Measurements from ENCODE around the gene CELA3B.
"Not testable (repeated sequence)": the region's sequence is repeated elsewhere in the genome, so short reads cannot be mapped to it uniquely, and the experiment has no call there.

CELA3B gene

GRCh38 chr1:21956720-21957552 is 19.9 kb upstream of the CELA3B start:
- H3K36me3 Mint-ChIP-seq (ENCODE audit: low read depth): no peaks in the 10 kb centered on the region
- peak overlapping the region; percentile 85 for H3K27ac Mint-ChIP-seq
- no peaks in the 10 kb centered on the region for H3K27me3 Mint-ChIP-seq (ENCODE audit: low read depth)
- H3K9me3 Mint-ChIP-seq: no peaks in the 10 kb centered on the region
- H3K4me1 Mint-ChIP-seq (ENCODE audit: low read depth): peaks cover 18% of the 10 kb centered on the region
- H3K4me3 Mint-ChIP-seq: peak overlapping the region; percentile 30

DNA sequence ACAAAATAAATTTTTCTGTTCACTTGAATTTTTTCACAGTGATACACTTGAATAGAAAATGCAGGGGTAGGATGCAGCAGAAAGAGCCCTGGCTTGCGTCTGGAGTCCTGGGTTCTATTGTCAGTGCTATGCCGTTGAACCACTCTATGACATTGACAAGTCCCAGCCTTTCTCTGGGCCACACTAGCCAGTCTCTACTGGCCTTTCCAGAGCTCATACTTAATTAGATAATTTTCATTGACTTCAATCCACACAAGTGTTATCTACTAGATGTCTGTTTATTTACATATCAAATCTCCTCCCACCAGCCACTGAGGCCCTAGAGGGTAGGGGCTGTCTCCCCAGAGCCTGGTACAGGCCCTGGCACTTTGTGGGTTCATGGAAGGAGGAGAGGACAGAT is 15.5 kb upstream of the CELA3B start:
- peaks cover 22% of the 10 kb centered on the region for H3K4me1 Mint-ChIP-seq (ENCODE audit: low read depth)
- no peaks in the 10 kb centered on the region for H3K27me3 Mint-ChIP-seq (ENCODE audit: low read depth)
- no peaks in the 10 kb centered on the region for H3K9me3 Mint-ChIP-seq
- no peaks in the 10 kb centered on the region for H3K36me3 Mint-ChIP-seq (ENCODE audit: low read depth)
- H3K4me3 Mint-ChIP-seq: no peak overlapping the region
- no peak overlapping the region for H3K27ac Mint-ChIP-seq

GRCh38 chr1:21961799-21962198 is 15.0 kb upstream of the CELA3B start:
- no peaks in the 10 kb centered on the region for H3K9me3 Mint-ChIP-seq
- no peaks in the 10 kb centered on the region for H3K27me3 Mint-ChIP-seq (ENCODE audit: low read depth)
- peaks cover 17% of the 10 kb centered on the region for H3K4me1 Mint-ChIP-seq (ENCODE audit: low read depth)
- no peaks in the 10 kb centered on the region for H3K36me3 Mint-ChIP-seq (ENCODE audit: low read depth)
- H3K4me3 Mint-ChIP-seq: no peak overlapping the region
- H3K27ac Mint-ChIP-seq: no peak overlapping the region

- H3K36me3 Mint-ChIP-seq (ENCODE audit: low read depth): no peaks in the 10 kb centered on the region
- no peaks in the 10 kb centered on the region for H3K9me3 Mint-ChIP-seq
- H3K4me1 Mint-ChIP-seq (ENCODE audit: low read depth): peaks cover 4% of the 10 kb centered on the region
- H3K27me3 Mint-ChIP-seq (ENCODE audit: low read depth): peaks cover 2% of the 10 kb centered on the region
- H3K4me3 Mint-ChIP-seq: no peak overlapping the region
- H3K27ac Mint-ChIP-seq: no peak overlapping the region
Measured at GRCh38 chr1:21963477-21964217, 13.2 kb upstream of the CELA3B start.

- peaks cover 4% of the 10 kb centered on the region for H3K4me1 Mint-ChIP-seq (ENCODE audit: low read depth)
- no peaks in the 10 kb centered on the region for H3K9me3 Mint-ChIP-seq
- no peak overlapping the region for H3K27ac Mint-ChIP-seq
- peaks cover 4% of the 10 kb centered on the region for H3K27me3 Mint-ChIP-seq (ENCODE audit: low read depth)
- H3K4me3 Mint-ChIP-seq: no peak overlapping the region
- H3K36me3 Mint-ChIP-seq (ENCODE audit: low read depth): no peaks in the 10 kb centered on the region
Measured at GRCh38 chr1:21966247-21967000, 10.4 kb upstream of the CELA3B start.

GRCh38 chr1:21967216-21967615 is 9.6 kb upstream of the CELA3B start:
- H3K4me3 Mint-ChIP-seq; H3K36me3 Mint-ChIP-seq (ENCODE audit: low read depth); H3K27me3 Mint-ChIP-seq (ENCODE audit: low read depth); H3K27ac Mint-ChIP-seq; H3K9me3 Mint-ChIP-seq; H3K4me1 Mint-ChIP-seq (ENCODE audit: low read depth): not testable (repeated sequence)

GRCh38 chr1:21969066-21969465 is 7.8 kb upstream of the CELA3B start:
- H3K27ac Mint-ChIP-seq; H3K4me3 Mint-ChIP-seq; H3K27me3 Mint-ChIP-seq (ENCODE audit: low read depth); H3K9me3 Mint-ChIP-seq; H3K4me1 Mint-ChIP-seq (ENCODE audit: low read depth); H3K36me3 Mint-ChIP-seq (ENCODE audit: low read depth): not testable (repeated sequence)

GRCh38 chr1:21970523-21970922 is 6.3 kb upstream of the CELA3B start:
- H3K9me3 Mint-ChIP-seq; H3K4me3 Mint-ChIP-seq; H3K27me3 Mint-ChIP-seq (ENCODE audit: low read depth); H3K27ac Mint-ChIP-seq; H3K4me1 Mint-ChIP-seq (ENCODE audit: low read depth); H3K36me3 Mint-ChIP-seq (ENCODE audit: low read depth): not testable (repeated sequence)

- H3K27me3 Mint-ChIP-seq (ENCODE audit: low read depth): peaks cover 10% of the 10 kb centered on the region
- H3K27ac Mint-ChIP-seq; H3K4me1 Mint-ChIP-seq (ENCODE audit: low read depth); H3K36me3 Mint-ChIP-seq (ENCODE audit: low read depth); H3K4me3 Mint-ChIP-seq; H3K9me3 Mint-ChIP-seq: not testable (repeated sequence)
Measured at GRCh38 chr1:21972973-21973441, 3.8 kb upstream of the CELA3B start.

DNA sequence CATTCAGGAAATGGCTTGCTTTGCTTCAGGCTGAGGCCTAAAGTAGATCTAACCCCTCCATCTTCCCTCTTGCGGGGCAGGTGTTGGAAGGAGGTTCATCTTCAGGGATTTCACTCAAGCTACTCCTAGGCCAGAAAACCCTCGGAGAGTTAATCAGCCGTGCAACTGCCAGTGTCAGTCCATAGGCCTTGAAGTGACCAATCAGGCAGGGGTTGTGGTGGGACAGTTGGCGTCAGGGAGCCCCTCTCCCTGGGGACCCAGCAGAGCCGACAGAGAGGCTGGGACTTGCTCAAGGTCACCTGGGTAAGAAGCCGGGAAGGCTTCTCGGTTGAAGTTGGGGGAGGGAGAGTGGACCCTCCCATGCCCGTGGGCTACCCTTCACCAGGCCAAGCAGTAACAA is 2.9 kb upstream of the CELA3B start:
- H3K4me3 Mint-ChIP-seq; H3K27ac Mint-ChIP-seq; H3K27me3 Mint-ChIP-seq (ENCODE audit: low read depth); H3K36me3 Mint-ChIP-seq (ENCODE audit: low read depth); H3K9me3 Mint-ChIP-seq; H3K4me1 Mint-ChIP-seq (ENCODE audit: low read depth): not testable (repeated sequence)

DNA sequence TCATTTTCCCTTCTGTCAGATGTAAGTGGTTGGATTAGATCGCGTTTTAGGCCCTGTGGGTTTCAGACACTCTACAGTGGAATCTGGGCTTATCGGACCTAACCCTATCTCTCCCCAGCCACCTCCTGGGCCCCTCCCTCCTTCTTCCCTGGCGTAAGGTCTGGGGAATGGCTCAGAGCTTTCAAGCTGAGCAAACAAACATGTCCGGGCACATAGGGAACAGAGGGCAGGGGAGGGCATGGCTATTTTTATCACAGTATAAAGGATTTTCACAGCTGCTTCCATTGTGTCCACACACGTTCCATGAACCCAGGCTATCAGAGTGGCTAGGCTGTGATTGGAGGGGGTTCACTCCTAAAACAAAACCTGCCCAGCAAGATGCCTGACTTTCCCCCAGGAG is 2.1 kb upstream of the CELA3B start:
- not testable (repeated sequence) for H3K36me3 Mint-ChIP-seq (ENCODE audit: low read depth); H3K4me1 Mint-ChIP-seq (ENCODE audit: low read depth); H3K4me3 Mint-ChIP-seq; H3K9me3 Mint-ChIP-seq; H3K27ac Mint-ChIP-seq; H3K27me3 Mint-ChIP-seq (ENCODE audit: low read depth)

GRCh38 chr1:21975296-21975695 is 1.5 kb upstream of the CELA3B start:
- H3K27me3 Mint-ChIP-seq (ENCODE audit: low read depth); H3K9me3 Mint-ChIP-seq; H3K4me1 Mint-ChIP-seq (ENCODE audit: low read depth); H3K4me3 Mint-ChIP-seq; H3K36me3 Mint-ChIP-seq (ENCODE audit: low read depth); H3K27ac Mint-ChIP-seq: not testable (repeated sequence)

DNA sequence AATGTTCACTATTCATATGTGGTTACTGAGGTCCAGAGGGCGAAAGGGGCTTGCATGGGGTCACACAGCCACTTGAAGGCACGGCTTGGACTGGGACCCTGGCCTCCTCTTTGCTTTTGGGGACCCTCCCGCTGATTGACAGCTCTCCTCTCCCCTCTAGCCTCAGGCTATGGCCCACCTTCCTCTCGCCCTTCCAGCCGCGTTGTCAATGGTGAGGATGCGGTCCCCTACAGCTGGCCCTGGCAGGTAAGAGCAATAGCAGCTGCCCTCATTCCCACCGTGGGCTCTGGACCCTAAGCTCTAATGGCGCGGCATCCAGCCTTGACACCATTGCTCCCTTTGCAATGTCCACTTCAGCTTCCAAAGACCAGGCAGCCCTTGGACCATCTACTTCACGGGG is 1.4 kb downstream of the CELA3B start:
- not testable (repeated sequence) for H3K4me1 Mint-ChIP-seq (ENCODE audit: low read depth); H3K4me3 Mint-ChIP-seq; H3K9me3 Mint-ChIP-seq

GRCh38 chr1:21980515-21981220 is 3.8 kb downstream of the CELA3B start:
- not testable (repeated sequence) for H3K4me1 Mint-ChIP-seq (ENCODE audit: low read depth); H3K27ac Mint-ChIP-seq; H3K9me3 Mint-ChIP-seq; H3K4me3 Mint-ChIP-seq; H3K27me3 Mint-ChIP-seq (ENCODE audit: low read depth); H3K36me3 Mint-ChIP-seq (ENCODE audit: low read depth)

More for the DNA sequence above, 1.4 kb downstream of the CELA3B start:
- H3K27ac Mint-ChIP-seq; H3K36me3 Mint-ChIP-seq (ENCODE audit: low read depth); H3K27me3 Mint-ChIP-seq (ENCODE audit: low read depth): not testable (repeated sequence)

Measured in T-helper 1 cell treated with Interleukin-12 subunit alpha and Interleukin-12 subunit beta and Interleukin-4 antibody, amounts not matched to agents 30 μg/mL and 1 μg/mL, for 36 hours (primary cell).